Choroid plexus epithelial cell (primary cell): ENCODE results near the gene MICAL3.
"Not testable (repeated sequence)": the region's sequence is repeated elsewhere in the genome, so short reads cannot be mapped to it uniquely, and the experiment has no call there.

ENCODE experiments used
- DNase-seq: peaks from one replicate; pipeline ENCODE4 v3.0.0-alpha.2; 2010; ENCODE audit warnings: low read depth
- H3K4me3 ChIP-seq: 2 replicates; pipeline ENCODE4 v1.5.1; 2011; ENCODE audit warnings: low read depth, mild to moderate bottlenecking, control low read depth, low read length, moderate library complexity
- CTCF ChIP-seq: conservative IDR thresholded peaks from 2 replicates; pipeline ENCODE4 v1.5.1; 2011; ENCODE audit warnings: low read depth, mild to moderate bottlenecking, control low read depth, inconsistent platforms, low read length, moderate library complexity

Gene MICAL3

GRCh38 chr22:17764036-17764435, 260.3 kb downstream of the MICAL3 start:
- DNase-seq, result no peak
- TF ChIP-seq CTCF, result no peak
- H3K4me3 ChIP-seq, result no peak overlapping the region

GRCh38 chr22:17763442-17763841, 260.9 kb downstream of the MICAL3 start:
- H3K4me3 ChIP-seq, DNase-seq: not testable (repeated sequence)

- H3K4me3 ChIP-seq, result no peak overlapping the region
- DNase-seq, result no peak
- no peak for TF ChIP-seq CTCF
Measured at GRCh38 chr22:17761138-17761488, 263.2 kb downstream of the MICAL3 start.

- peak; percentile 41 for TF ChIP-seq CTCF
- no peak overlapping the region for H3K4me3 ChIP-seq
- DNase-seq, result no peak
Measured at GRCh38 chr22:17754233-17754925, 270.0 kb downstream of the MICAL3 start.

GRCh38 chr22:17753401-17753989, 270.9 kb downstream of the MICAL3 start:
- H3K4me3 ChIP-seq, result no peak overlapping the region
- no peak for TF ChIP-seq CTCF
- peak; percentile 35 for DNase-seq

- DNase-seq, result no peak
- no peak for TF ChIP-seq CTCF
- no peak overlapping the region for H3K4me3 ChIP-seq
Measured at GRCh38 chr22:17751596-17751995, 272.8 kb downstream of the MICAL3 start.

GRCh38 chr22:17749605-17750395, 274.6 kb downstream of the MICAL3 start:
- no peak for DNase-seq
- TF ChIP-seq CTCF, result no peak
- no peak overlapping the region for H3K4me3 ChIP-seq
